MM.1S (cell line): ENCODE data around the gene SPDL1.

Source experiments
- EZH2 ChIP-seq: fragments of 300-600 bp; sonication (generic); optimal IDR thresholded peaks from 2 replicates; pipeline ENCODE3; 2017; ENCODE audit warnings: low read depth, mild to moderate bottlenecking, antibody characterized with exemption, low read length, mixed read lengths
- EZH2phosphoT487 ChIP-seq: fragments of 300-600 bp; sonication (generic); IDR thresholded peaks from 2 replicates; pipeline ENCODE4 v1.6.1; 2018; ENCODE audit warnings: antibody characterized with exemption, low read length
- TF ChIP-seq, protein P1 (sequence below): fragments of 300-600 bp; sonication (generic); IDR thresholded peaks from 2 replicates; pipeline ENCODE4 v1.5.1; 2016; ENCODE audit warnings: antibody characterized with exemption, low read length, mixed read lengths

- TF ChIP-seq, protein P1, sequence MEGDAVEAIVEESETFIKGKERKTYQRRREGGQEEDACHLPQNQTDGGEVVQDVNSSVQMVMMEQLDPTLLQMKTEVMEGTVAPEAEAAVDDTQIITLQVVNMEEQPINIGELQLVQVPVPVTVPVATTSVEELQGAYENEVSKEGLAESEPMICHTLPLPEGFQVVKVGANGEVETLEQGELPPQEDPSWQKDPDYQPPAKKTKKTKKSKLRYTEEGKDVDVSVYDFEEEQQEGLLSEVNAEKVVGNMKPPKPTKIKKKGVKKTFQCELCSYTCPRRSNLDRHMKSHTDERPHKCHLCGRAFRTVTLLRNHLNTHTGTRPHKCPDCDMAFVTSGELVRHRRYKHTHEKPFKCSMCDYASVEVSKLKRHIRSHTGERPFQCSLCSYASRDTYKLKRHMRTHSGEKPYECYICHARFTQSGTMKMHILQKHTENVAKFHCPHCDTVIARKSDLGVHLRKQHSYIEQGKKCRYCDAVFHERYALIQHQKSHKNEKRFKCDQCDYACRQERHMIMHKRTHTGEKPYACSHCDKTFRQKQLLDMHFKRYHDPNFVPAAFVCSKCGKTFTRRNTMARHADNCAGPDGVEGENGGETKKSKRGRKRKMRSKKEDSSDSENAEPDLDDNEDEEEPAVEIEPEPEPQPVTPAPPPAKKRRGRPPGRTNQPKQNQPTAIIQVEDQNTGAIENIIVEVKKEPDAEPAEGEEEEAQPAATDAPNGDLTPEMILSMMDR: no peak
- TF ChIP-seq EZH2: no peak
- no peak for TF ChIP-seq EZH2phosphoT487
Measured at GRCh38 chr5:169566202-169566601, 17.4 kb upstream of the SPDL1 start.
